ENCODE results near the gene RGL4.

DNA sequence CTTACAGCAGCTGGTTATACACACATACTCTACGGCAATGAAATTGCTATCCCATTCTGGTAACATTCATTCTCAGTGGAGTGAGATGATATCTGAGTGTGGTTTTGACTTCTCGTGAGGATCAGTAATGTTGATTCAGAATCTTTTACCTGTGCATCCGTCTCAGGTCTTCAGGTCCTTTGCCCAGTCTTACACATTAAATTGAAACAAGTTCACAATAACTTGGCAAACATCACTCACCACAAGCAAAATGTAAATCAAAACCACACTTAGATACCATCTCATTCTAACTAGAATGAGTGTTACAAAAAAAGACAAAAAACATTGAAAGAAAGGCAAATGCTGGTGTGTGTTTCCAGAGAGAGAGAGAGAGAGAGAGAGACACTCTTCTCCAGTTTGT is 14.0 kb downstream of the RGL4 start:
- TF ChIP-seq, protein P1, sequence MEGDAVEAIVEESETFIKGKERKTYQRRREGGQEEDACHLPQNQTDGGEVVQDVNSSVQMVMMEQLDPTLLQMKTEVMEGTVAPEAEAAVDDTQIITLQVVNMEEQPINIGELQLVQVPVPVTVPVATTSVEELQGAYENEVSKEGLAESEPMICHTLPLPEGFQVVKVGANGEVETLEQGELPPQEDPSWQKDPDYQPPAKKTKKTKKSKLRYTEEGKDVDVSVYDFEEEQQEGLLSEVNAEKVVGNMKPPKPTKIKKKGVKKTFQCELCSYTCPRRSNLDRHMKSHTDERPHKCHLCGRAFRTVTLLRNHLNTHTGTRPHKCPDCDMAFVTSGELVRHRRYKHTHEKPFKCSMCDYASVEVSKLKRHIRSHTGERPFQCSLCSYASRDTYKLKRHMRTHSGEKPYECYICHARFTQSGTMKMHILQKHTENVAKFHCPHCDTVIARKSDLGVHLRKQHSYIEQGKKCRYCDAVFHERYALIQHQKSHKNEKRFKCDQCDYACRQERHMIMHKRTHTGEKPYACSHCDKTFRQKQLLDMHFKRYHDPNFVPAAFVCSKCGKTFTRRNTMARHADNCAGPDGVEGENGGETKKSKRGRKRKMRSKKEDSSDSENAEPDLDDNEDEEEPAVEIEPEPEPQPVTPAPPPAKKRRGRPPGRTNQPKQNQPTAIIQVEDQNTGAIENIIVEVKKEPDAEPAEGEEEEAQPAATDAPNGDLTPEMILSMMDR (conservative IDR thresholded peaks at IDR 0.05), result no peak
- TF ChIP-seq EZH2 (IDR thresholded peaks at IDR 0.05; ENCODE audit: low read depth), result no peak
